MV-4-11 (cell line): ENCODE results near the gene SLC49A4.
"Not testable (repeated sequence)": the region's sequence is repeated elsewhere in the genome, so short reads cannot be mapped to it uniquely, and the experiment has no call there.

ENCODE experiments used
- DNase-seq: peaks from one replicate; lab custom pipeline; 2025; lab: John Stamatoyannopoulos, UW

SLC49A4 gene

GRCh38 chr3:122794779-122795673 is at the start of gene SLC49A4:
Gene SLC49A4, plus strand, starts transcription at chr3:122795069. Its CDS starts 124 bp downstream, at chr3:122795193.
- no peak for DNase-seq

- no peak for DNase-seq
These were observed 49.4 kb upstream of the SLC49A4 start for GRCh38 chr3:122745369-122746021.

GRCh38 chr3:122747295-122747694 is 47.6 kb upstream of the SLC49A4 start:
- not testable (repeated sequence) for DNase-seq

GRCh38 chr3:122748347-122748746 is 46.5 kb upstream of the SLC49A4 start:
- no peak for DNase-seq

- DNase-seq, result no peak
These were observed 39.9 kb upstream of the SLC49A4 start for GRCh38 chr3:122754929-122755328.

- no peak for DNase-seq
These were observed 39.4 kb upstream of the SLC49A4 start for GRCh38 chr3:122755491-122755890.

GRCh38 chr3:122758877-122759560 is 35.9 kb upstream of the SLC49A4 start:
- no peak for DNase-seq

GRCh38 chr3:122760453-122761271 is 34.2 kb upstream of the SLC49A4 start:
- no peak for DNase-seq

- DNase-seq, result no peak
These were observed 28.4 kb upstream of the SLC49A4 start for GRCh38 chr3:122766430-122766829.

GRCh38 chr3:122767540-122768372 is 27.1 kb upstream of the SLC49A4 start:
- DNase-seq, result no peak

GRCh38 chr3:122770521-122771202 is 24.2 kb upstream of the SLC49A4 start:
- no peak for DNase-seq

GRCh38 chr3:122772827-122773226 is 22.0 kb upstream of the SLC49A4 start:
- no peak for DNase-seq

GRCh38 chr3:122773944-122774509 is 20.8 kb upstream of the SLC49A4 start:
- no peak for DNase-seq

GRCh38 chr3:122774564-122774963 is 20.3 kb upstream of the SLC49A4 start:
- DNase-seq, result no peak

- DNase-seq, result no peak
These were observed 18.0 kb upstream of the SLC49A4 start for GRCh38 chr3:122776675-122777468.

- DNase-seq, result no peak
These were observed 17.3 kb upstream of the SLC49A4 start for GRCh38 chr3:122777563-122777962.

- DNase-seq, result no peak
These were observed 12.1 kb upstream of the SLC49A4 start for GRCh38 chr3:122782804-122783203.

- DNase-seq, result no peak
These were observed 10.4 kb upstream of the SLC49A4 start for GRCh38 chr3:122784436-122784835.

- no peak for DNase-seq
These were observed 9.6 kb upstream of the SLC49A4 start for GRCh38 chr3:122785231-122785630.
